Brain microvascular endothelial cell (primary cell): ENCODE data around the gene TNFRSF25.

ENCODE experiments used
- DNase-seq: peaks from one replicate; pipeline ENCODE4 v3.0.0-alpha.2; 2020
- H3K27ac ChIP-seq: fragments of 250-450 bp; sonication (Bioruptor Pico); 2 replicates; pipeline ENCODE4 v1.5.1; 2020; ENCODE audit warnings: mild to moderate bottlenecking, moderate library complexity
- H3K27me3 ChIP-seq: fragments of 250-450 bp; sonication (Bioruptor Pico); replicated peaks from 2 replicates; pipeline ENCODE4 v1.5.1; 2020; ENCODE audit warnings: mild to moderate bottlenecking
- H3K36me3 ChIP-seq: fragments of 250-450 bp; sonication (Bioruptor Pico); replicated peaks from 2 replicates; pipeline ENCODE4 v1.5.1; 2020; ENCODE audit warnings: mild to moderate bottlenecking
- H3K4me3 ChIP-seq: 2 replicates; pipeline ENCODE4 v1.5.1; 2011; ENCODE audit warnings: low read depth, mild to moderate bottlenecking, control low read depth, low read length, moderate library complexity
- CTCF ChIP-seq: IDR thresholded peaks from 2 replicates; pipeline ENCODE4 v1.5.1; 2011; ENCODE audit warnings: low read depth, mild to moderate bottlenecking, moderate library complexity, low read length, control low read depth, inconsistent platforms; ENCODE audit errors: missing control alignments
- in situ Hi-C: cut with HindIII; loops from 2 replicates; pipeline ENCODE4 v1.10.0; 2017; ENCODE audit warnings: low sequenced_read_pairs, low pct_ligation_motif_present

Gene TNFRSF25

GRCh38 chr1:6467744-6468688, 2.0 kb upstream of the TNFRSF25 start:
- H3K27ac ChIP-seq: no peak overlapping the region
- peaks cover 45% of the 10 kb centered on the region for H3K36me3 ChIP-seq
- in situ Hi-C loops: no loop called here

GRCh38 chr1:6467224-6467623, 1.3 kb upstream of the TNFRSF25 start:
- DNase-seq: no peak
- no peak for TF ChIP-seq CTCF
- Histone ChIP-seq H3K27me3 (no peaks in the 10 kb centered on the region), H3K27ac (no peak overlapping the region), H3K36me3 (peaks cover 44% of the 10 kb centered on the region), H3K4me3 (no peak overlapping the region)
- in situ Hi-C loops: no loop called here

More at GRCh38 chr1:6467744-6468688, 2.0 kb upstream of the TNFRSF25 start:
- no peaks in the 10 kb centered on the region for H3K27me3 ChIP-seq
- H3K4me3 ChIP-seq: no peak overlapping the region
- DNase-seq: no peak
- TF ChIP-seq CTCF: no peak

- no peak overlapping the region for H3K27ac ChIP-seq
- H3K36me3 ChIP-seq: peaks cover 44% of the 10 kb centered on the region
- no peaks in the 10 kb centered on the region for H3K27me3 ChIP-seq
- DNase-seq: no peak
- no peak overlapping the region for H3K4me3 ChIP-seq
- in situ Hi-C loops: no loop called here
- no peak for TF ChIP-seq CTCF
Measured at GRCh38 chr1:6466751-6467150, 778 bp upstream of the TNFRSF25 start.

GRCh38 chr1:6465461-6466005, 440 bp downstream of the TNFRSF25 start:
- H3K27me3 ChIP-seq: no peaks in the 10 kb centered on the region
- no peak for DNase-seq
- in situ Hi-C loops: no loop called here
- no peak for TF ChIP-seq CTCF
- H3K4me3 ChIP-seq: no peak overlapping the region
- H3K36me3 ChIP-seq: peaks cover 43% of the 10 kb centered on the region
- no peak overlapping the region for H3K27ac ChIP-seq

GRCh38 chr1:6464915-6465314, 1.1 kb downstream of the TNFRSF25 start:
- Histone ChIP-seq H3K27ac (no peak overlapping the region), H3K4me3 (no peak overlapping the region), H3K36me3 (peaks cover 36% of the 10 kb centered on the region), H3K27me3 (no peaks in the 10 kb centered on the region)
- in situ Hi-C loops: no loop called here
- no peak for DNase-seq
- TF ChIP-seq CTCF: no peak
